ENCODE measurements around the gene WFIKKN1. TPM values are rescaled to one million over a fixed set of nuclear protein-coding genes. Genes with fewer than 3 reads are reported as not detected.
A peak's percentile ranks its signal among the peaks of the same experiment; 100 is the strongest.

WFIKKN1 gene
- total RNA-seq, 1 donor, result 0.43 TPM

DNA sequence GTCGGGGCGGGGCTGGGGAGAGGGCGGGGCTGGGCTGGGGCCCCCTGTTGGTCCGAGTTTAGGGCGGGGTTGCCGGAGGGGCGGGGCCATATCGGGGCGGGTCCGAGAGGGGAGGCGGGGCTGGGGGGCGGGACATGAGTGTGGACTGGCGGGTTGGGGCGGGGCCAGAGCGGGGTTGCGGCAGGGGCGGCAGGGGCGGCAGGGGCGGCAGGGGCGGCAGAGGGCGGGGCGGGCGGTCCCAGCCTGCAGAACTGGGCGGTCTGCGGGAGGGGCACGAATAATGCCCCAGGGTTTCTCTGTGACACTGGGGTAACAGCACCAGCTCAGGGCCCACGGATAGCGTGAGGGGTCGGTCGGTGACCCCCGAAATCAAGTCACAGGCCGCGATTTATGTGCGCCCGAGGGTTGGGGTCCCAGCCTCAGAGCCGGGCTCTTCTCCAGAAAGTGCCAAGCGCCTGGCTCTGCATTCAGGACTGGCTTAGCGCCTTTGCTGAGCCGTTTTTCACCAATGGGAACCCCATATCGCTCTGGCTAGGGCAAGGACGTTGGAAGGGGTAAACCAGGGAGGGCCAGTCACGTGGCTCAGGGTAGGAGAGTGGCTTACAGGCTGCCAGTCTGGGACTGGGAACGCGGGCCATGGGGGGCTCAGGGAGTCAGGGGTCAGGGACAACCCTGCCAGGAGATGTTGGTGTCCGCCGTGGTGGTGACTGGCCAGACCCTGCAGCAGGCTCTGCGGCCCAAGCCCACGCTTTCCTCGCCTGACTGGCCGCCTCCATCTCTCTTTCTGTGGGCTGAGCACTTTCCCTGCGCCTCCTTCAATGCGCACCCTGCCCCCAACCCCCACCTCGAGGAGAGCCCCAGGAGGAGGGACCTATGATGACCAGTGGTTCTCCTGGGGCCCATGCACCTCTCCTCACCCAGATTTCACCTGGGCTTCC, 6.6 kb downstream of the WFIKKN1 start:
- DNase-seq (ENCODE audit: low read depth), result peak; percentile 92
- H3K4me3 ChIP-seq (ENCODE audit: low read depth, low read length), result peak overlapping the region; percentile 87
- no peak for TF ChIP-seq CTCF (IDR thresholded peaks at IDR 0.05; ENCODE audit: insufficient read depth, low read depth, low read length)

DNA sequence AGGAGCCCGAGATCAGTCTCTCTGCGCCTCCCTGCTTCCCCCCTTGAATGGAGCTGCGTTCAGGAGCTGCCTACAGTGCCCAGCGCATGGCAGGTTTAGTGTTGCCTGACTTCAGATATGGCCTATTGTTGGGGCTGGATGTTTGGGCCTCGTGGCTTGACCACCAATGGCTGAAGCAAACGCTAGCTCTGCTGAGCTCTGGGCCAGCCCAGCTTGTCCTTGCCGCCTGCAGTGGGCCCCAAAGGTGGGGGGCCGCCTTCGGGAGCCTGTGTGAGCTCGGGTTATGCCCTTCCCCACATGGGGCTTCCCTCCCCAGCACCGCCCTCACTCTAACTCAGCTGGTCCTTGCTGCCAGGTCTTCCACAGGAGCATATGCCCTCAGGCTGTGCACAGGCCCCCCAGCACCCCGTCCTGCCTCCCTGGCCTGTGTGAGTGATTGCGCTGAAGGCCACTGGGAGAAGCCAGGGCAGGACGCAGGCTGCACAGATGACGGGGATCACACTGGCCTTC, 7.3 kb downstream of the WFIKKN1 start:
- no peak for DNase-seq (ENCODE audit: low read depth)
- no peak overlapping the region for H3K4me3 ChIP-seq (ENCODE audit: low read depth, low read length)
- no peak for TF ChIP-seq CTCF (IDR thresholded peaks at IDR 0.05; ENCODE audit: insufficient read depth, low read depth, low read length)

- H3K4me3 ChIP-seq (ENCODE audit: low read depth, low read length), result no peak overlapping the region
- no peak for TF ChIP-seq CTCF (IDR thresholded peaks at IDR 0.05; ENCODE audit: insufficient read depth, low read depth, low read length)
- no peak for DNase-seq (ENCODE audit: low read depth)
Measured at GRCh38 chr16:638836-639235, 8.1 kb downstream of the WFIKKN1 start.

GRCh38 chr16:640614-641013, 9.8 kb downstream of the WFIKKN1 start:
- no peak for DNase-seq (ENCODE audit: low read depth)
- H3K4me3 ChIP-seq (ENCODE audit: low read depth, low read length), result peak overlapping the region; percentile 81
- TF ChIP-seq CTCF (IDR thresholded peaks at IDR 0.05; ENCODE audit: insufficient read depth, low read depth, low read length), result no peak

GRCh38 chr16:641326-642188, 10.8 kb downstream of the WFIKKN1 start, which contains the start of gene MCRIP2:
TSS of gene MCRIP2 (plus strand) at chr16:641828. CDS start at chr16:641992, 164 bp downstream.
- peak within 1 kb of the TSS; percentile 81 for H3K4me3 ChIP-seq (ENCODE audit: low read depth, low read length)
- peak; percentile 81 for DNase-seq (ENCODE audit: low read depth)
- TF ChIP-seq CTCF (IDR thresholded peaks at IDR 0.05; ENCODE audit: insufficient read depth, low read depth, low read length), result no peak

DNA sequence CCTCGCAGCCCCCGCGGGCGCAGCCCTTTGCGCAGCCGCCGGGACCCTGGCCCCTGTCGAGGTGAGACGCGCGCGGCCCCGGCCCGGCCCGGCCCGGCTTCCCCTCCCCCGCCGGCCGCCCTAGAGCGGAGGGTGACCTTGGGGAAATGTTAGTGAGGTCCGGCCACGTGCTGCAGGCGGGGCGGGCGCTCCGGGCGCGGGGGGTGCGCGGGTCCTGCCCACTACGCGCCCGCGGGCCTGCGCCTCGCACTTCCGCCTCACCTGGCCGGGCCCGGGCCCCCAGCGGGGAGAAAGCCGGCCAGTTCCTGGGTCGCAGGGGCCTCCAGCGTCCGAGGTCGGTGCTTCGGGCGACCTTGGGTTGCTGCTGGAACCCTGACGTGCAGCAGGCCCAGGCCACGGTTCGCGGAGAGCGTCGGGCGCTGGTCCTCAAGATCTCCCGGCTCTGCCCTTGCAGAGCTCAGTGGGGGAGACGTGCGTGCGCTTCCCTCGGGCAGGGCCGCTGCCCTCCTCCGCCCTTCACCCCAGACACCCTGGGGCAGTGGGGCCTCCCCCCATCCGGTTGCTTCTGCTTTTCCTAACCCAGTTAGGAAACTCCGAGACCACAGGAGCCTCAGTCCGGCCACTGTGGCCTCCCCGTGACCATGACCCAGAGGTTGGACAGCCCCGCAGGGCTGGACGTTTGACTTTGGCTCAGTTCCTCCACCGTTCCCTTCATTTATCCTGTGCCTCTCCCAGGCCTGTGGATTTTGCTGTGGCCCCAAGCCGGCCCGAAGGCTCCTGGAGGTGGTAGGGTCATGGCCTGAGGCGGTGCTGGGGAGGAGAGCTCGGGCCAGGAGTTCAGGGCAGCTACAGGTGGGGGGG, 11.6 kb downstream of the WFIKKN1 start:
- DNase-seq (ENCODE audit: low read depth), result no peak
- TF ChIP-seq CTCF (IDR thresholded peaks at IDR 0.05; ENCODE audit: insufficient read depth, low read depth, low read length), result no peak
- H3K4me3 ChIP-seq (ENCODE audit: low read depth, low read length), result peak overlapping the region; percentile 81
